Measurements from ENCODE around the gene CTNNA1. TPM values are rescaled to one million over a fixed set of nuclear protein-coding genes. Genes with fewer than 3 reads are reported as not detected.

CTNNA1 gene
- total and polyA plus RNA-seq, 5 donors: 163 to 360 (median 289) TPM

GRCh38 chr5:138815529-138815928 lies 62.3 kb downstream of the CTNNA1 start:
- Histone ChIP-seq H3K4me1 (ENCODE audit: control insufficient read depth, insufficient read depth, low read length) (peaks cover 17% of the 10 kb centered on the region), H3K4me3 (ENCODE audit: low read length) (no peak overlapping the region), H3K27ac (ENCODE audit: low read length) (no peak overlapping the region), H3K9me3 (ENCODE audit: control insufficient read depth, low read length) (no peaks in the 10 kb centered on the region), H3K27me3 (ENCODE audit: control insufficient read depth, insufficient read depth) (no peaks in the 10 kb centered on the region)
- intact Hi-C loops (cut with DNase I): no loop called here
- DNase-seq (no peak), ATAC-seq (no peak)
- WGBS: 87% methylated on average over 5 of the region's 5 CpGs

GRCh38 chr5:138817241-138817640 lies 64.0 kb downstream of the CTNNA1 start:
- H3K9me3 ChIP-seq (ENCODE audit: control insufficient read depth, low read length): no peaks in the 10 kb centered on the region
- intact Hi-C loops (cut with DNase I): no loop called here
- no peak for ATAC-seq
- H3K27ac ChIP-seq (ENCODE audit: low read length): no peak overlapping the region
- no peaks in the 10 kb centered on the region for H3K27me3 ChIP-seq (ENCODE audit: control insufficient read depth, insufficient read depth)
- no peak overlapping the region for H3K4me3 ChIP-seq (ENCODE audit: low read length)
- H3K4me1 ChIP-seq (ENCODE audit: control insufficient read depth, insufficient read depth, low read length): peaks cover 17% of the 10 kb centered on the region
- DNase-seq: no peak
- WGBS: 100% methylated on average over 1 of the region's 1 CpG

GRCh38 chr5:138819081-138819480 lies 65.9 kb downstream of the CTNNA1 start:
- H3K4me1 ChIP-seq (ENCODE audit: control insufficient read depth, insufficient read depth, low read length): peaks cover 17% of the 10 kb centered on the region
- 90% methylated on average over 4 of the region's 4 CpGs for WGBS
- H3K9me3 ChIP-seq (ENCODE audit: control insufficient read depth, low read length): no peaks in the 10 kb centered on the region
- no peak overlapping the region for H3K4me3 ChIP-seq (ENCODE audit: low read length)
- no peaks in the 10 kb centered on the region for H3K27me3 ChIP-seq (ENCODE audit: control insufficient read depth, insufficient read depth)
- ATAC-seq (peak in 1 of 2 donors; percentile 30), DNase-seq (no peak)
- no peak overlapping the region for H3K27ac ChIP-seq (ENCODE audit: low read length)
- intact Hi-C loops (cut with DNase I): no loop called here

GRCh38 chr5:138820695-138821094 lies 67.5 kb downstream of the CTNNA1 start:
- Histone ChIP-seq H3K9me3 (ENCODE audit: control insufficient read depth, low read length) (no peaks in the 10 kb centered on the region), H3K27ac (ENCODE audit: low read length) (no peak overlapping the region), H3K27me3 (ENCODE audit: control insufficient read depth, insufficient read depth) (no peaks in the 10 kb centered on the region), H3K4me3 (ENCODE audit: low read length) (no peak overlapping the region), H3K4me1 (ENCODE audit: control insufficient read depth, insufficient read depth, low read length) (peaks cover 19% of the 10 kb centered on the region)
- 92% methylated on average over 3 of the region's 3 CpGs for WGBS
- no peak for DNase-seq
- intact Hi-C loops (cut with DNase I): no loop called here
- no peak for ATAC-seq

- peak; percentile 72 to 90 for ATAC-seq
- intact Hi-C loops (cut with DNase I): no loop called here
- DNase-seq: peak; percentile 55 to 74 (median 69)
- Histone ChIP-seq H3K27ac (ENCODE audit: low read length) (peak overlapping the region; percentile 13), H3K4me1 (ENCODE audit: control insufficient read depth, insufficient read depth, low read length) (peaks cover 9% of the 10 kb centered on the region), H3K27me3 (ENCODE audit: control insufficient read depth, insufficient read depth) (no peaks in the 10 kb centered on the region), H3K9me3 (ENCODE audit: control insufficient read depth, low read length) (no peaks in the 10 kb centered on the region), H3K4me3 (ENCODE audit: low read length) (no peak overlapping the region)
- WGBS: 56% methylated on average over 7 of the region's 7 CpGs
Observed at GRCh38 chr5:138824516-138824915, 71.3 kb downstream of the CTNNA1 start.

GRCh38 chr5:138824924-138825863 lies 72.0 kb downstream of the CTNNA1 start:
- peak; percentile 47 to 86 for ATAC-seq
- intact Hi-C loops (cut with DNase I): no loop called here
- 50% methylated on average over 5 of the region's 5 CpGs for WGBS
- Histone ChIP-seq H3K4me1 (ENCODE audit: control insufficient read depth, insufficient read depth, low read length) (peaks cover 6% of the 10 kb centered on the region), H3K27me3 (ENCODE audit: control insufficient read depth, insufficient read depth) (no peaks in the 10 kb centered on the region), H3K4me3 (ENCODE audit: low read length) (no peak overlapping the region), H3K9me3 (ENCODE audit: control insufficient read depth, low read length) (no peaks in the 10 kb centered on the region), H3K27ac (ENCODE audit: low read length) (no peak overlapping the region)
- peak in 1 of 3 donors; percentile 28 for DNase-seq

GRCh38 chr5:138828556-138828955 lies 75.3 kb downstream of the CTNNA1 start:
- WGBS: 73% methylated on average over 4 of the region's 4 CpGs
- Histone ChIP-seq H3K9me3 (ENCODE audit: control insufficient read depth, low read length) (no peaks in the 10 kb centered on the region), H3K4me3 (ENCODE audit: low read length) (no peak overlapping the region), H3K4me1 (ENCODE audit: control insufficient read depth, insufficient read depth, low read length) (peaks cover 5% of the 10 kb centered on the region), H3K27ac (ENCODE audit: low read length) (no peak overlapping the region), H3K27me3 (ENCODE audit: control insufficient read depth, insufficient read depth) (no peaks in the 10 kb centered on the region)
- no peak for ATAC-seq
- no peak for DNase-seq
- intact Hi-C loops (cut with DNase I): no loop called here

GRCh38 chr5:138829341-138829740 lies 76.1 kb downstream of the CTNNA1 start:
- ATAC-seq: no peak
- intact Hi-C loops (cut with DNase I): no loop called here
- WGBS: 96% methylated on average over 3 of the region's 3 CpGs

GRCh38 chr5:138831703-138832102 lies 78.5 kb downstream of the CTNNA1 start:
- ATAC-seq (no peak), DNase-seq (no peak)
- Histone ChIP-seq H3K4me1 (ENCODE audit: control insufficient read depth, insufficient read depth, low read length) (peaks cover 2% of the 10 kb centered on the region), H3K27ac (ENCODE audit: low read length) (no peak overlapping the region), H3K27me3 (ENCODE audit: control insufficient read depth, insufficient read depth) (no peaks in the 10 kb centered on the region), H3K9me3 (ENCODE audit: control insufficient read depth, low read length) (no peaks in the 10 kb centered on the region), H3K4me3 (ENCODE audit: low read length) (no peak overlapping the region)
- intact Hi-C loops (cut with DNase I): no loop called here

More at GRCh38 chr5:138829341-138829740, 76.1 kb downstream of the CTNNA1 start:
- Histone ChIP-seq H3K27me3 (ENCODE audit: control insufficient read depth, insufficient read depth) (no peaks in the 10 kb centered on the region), H3K27ac (ENCODE audit: low read length) (no peak overlapping the region), H3K4me1 (ENCODE audit: control insufficient read depth, insufficient read depth, low read length) (peaks cover 4% of the 10 kb centered on the region), H3K4me3 (ENCODE audit: low read length) (no peak overlapping the region), H3K9me3 (ENCODE audit: control insufficient read depth, low read length) (no peaks in the 10 kb centered on the region)
- DNase-seq: no peak

- H3K27ac ChIP-seq (ENCODE audit: low read length): no peak overlapping the region
- WGBS: 79% methylated on average over 2 of the region's 2 CpGs
- DNase-seq (no peak), ATAC-seq (no peak)
- intact Hi-C loops (cut with DNase I): no loop called here
- no peaks in the 10 kb centered on the region for H3K9me3 ChIP-seq (ENCODE audit: control insufficient read depth, low read length)
- H3K4me1 ChIP-seq (ENCODE audit: control insufficient read depth, insufficient read depth, low read length): peaks cover 2% of the 10 kb centered on the region
- no peaks in the 10 kb centered on the region for H3K27me3 ChIP-seq (ENCODE audit: control insufficient read depth, insufficient read depth)
- H3K4me3 ChIP-seq (ENCODE audit: low read length): no peak overlapping the region
Observed at GRCh38 chr5:138832218-138832617, 79.0 kb downstream of the CTNNA1 start.

- no peak for DNase-seq
- H3K9me3 ChIP-seq (ENCODE audit: control insufficient read depth, low read length): no peaks in the 10 kb centered on the region
- no peaks in the 10 kb centered on the region for H3K27me3 ChIP-seq (ENCODE audit: control insufficient read depth, insufficient read depth)
- no peak overlapping the region for H3K27ac ChIP-seq (ENCODE audit: low read length)
- intact Hi-C loops (cut with DNase I): no loop called here
- 77% methylated on average over 2 of the region's 2 CpGs for WGBS
- no peak overlapping the region for H3K4me3 ChIP-seq (ENCODE audit: low read length)
- peaks cover 2% of the 10 kb centered on the region for H3K4me1 ChIP-seq (ENCODE audit: control insufficient read depth, insufficient read depth, low read length)
- ATAC-seq: no peak
Observed at GRCh38 chr5:138833080-138833479, 79.9 kb downstream of the CTNNA1 start.
